ENCODE data around the gene ZNF768. TPM values are rescaled to one million over a fixed set of nuclear protein-coding genes. Genes with fewer than 3 reads are reported as not detected.
A peak's percentile ranks its signal among the peaks of the same experiment; 100 is the strongest.

The ZNF768 gene
- total and polyA plus RNA-seq, 2 of the 13 experiments (the other 11 are each of a cell fraction or from before 2014, with no cell fraction given): 26.7 to 34.4 TPM

GRCh38 chr16:30521873-30522641 lies 4.3 kb downstream of the ZNF768 start (continued):
- TF ChIP-seq ZNF574 (CRISPR knock-in tag; IDR thresholded peaks at IDR 0.05): peak; percentile 76
- TF ChIP-seq POGZ (CRISPR knock-in tag; IDR thresholded peaks at IDR 0.05): 0 out of 2 replicates have a peak, but pooled peaks have one; percentile 43
- TF ChIP-seq, protein P1, sequence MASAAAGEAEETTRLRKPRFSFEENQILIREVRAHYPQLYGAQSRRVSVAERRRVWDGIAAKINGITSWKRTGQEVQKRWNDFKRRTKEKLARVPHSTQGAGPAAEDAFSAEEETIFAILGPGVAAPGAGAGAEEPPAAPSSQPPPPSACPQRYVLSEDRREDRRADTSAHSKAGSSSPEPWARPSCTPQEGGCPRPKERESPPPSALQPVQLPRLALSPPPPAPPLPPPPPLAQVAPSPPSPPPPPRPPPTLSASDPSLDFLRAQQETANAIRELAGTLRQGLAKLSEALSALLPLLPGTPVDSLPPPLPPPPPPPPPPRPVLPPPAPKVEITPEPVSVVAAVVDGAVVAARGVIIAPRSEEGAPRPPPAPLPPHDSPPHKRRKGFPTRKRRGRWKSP (CRISPR knock-in tag; IDR thresholded peaks at IDR 0.05): peak; percentile 81; the same call in 1 of the 2 replicates
- peak; percentile 76 for TF ChIP-seq MAX (IDR thresholded peaks at IDR 0.05)
- peak; percentile 73; the same call in 1 of the 2 replicates for TF ChIP-seq NR0B2 (CRISPR knock-in tag; IDR thresholded peaks at IDR 0.05)
- TF ChIP-seq SMYD3 (CRISPR knock-in tag; IDR thresholded peaks at IDR 0.05): 0 out of 2 replicates have a peak, but pooled peaks have one; percentile 63
- peak; percentile 78; the same call in 1 of the 2 replicates for TF ChIP-seq ZNF205 (CRISPR knock-in tag; IDR thresholded peaks at IDR 0.05)
- TF ChIP-seq NFKBIZ (CRISPR knock-in tag; IDR thresholded peaks at IDR 0.05): no peak
- TF ChIP-seq MATR3 (CRISPR knock-in tag; IDR thresholded peaks at IDR 0.05): no peak
- no peak for TF ChIP-seq TBL1XR1 (IDR thresholded peaks at IDR 0.05; ENCODE audit: borderline replicate concordance, low read length, partially characterized antibody)
- no peak for TF ChIP-seq PPARG (CRISPR knock-in tag; conservative IDR thresholded peaks at IDR 0.05)
- 0 out of 2 replicates have a peak, but pooled peaks have one; percentile 29 for TF ChIP-seq IRF1 (CRISPR knock-in tag; IDR thresholded peaks at IDR 0.05; ENCODE audit: low read depth)
- TF ChIP-seq, protein P2, sequence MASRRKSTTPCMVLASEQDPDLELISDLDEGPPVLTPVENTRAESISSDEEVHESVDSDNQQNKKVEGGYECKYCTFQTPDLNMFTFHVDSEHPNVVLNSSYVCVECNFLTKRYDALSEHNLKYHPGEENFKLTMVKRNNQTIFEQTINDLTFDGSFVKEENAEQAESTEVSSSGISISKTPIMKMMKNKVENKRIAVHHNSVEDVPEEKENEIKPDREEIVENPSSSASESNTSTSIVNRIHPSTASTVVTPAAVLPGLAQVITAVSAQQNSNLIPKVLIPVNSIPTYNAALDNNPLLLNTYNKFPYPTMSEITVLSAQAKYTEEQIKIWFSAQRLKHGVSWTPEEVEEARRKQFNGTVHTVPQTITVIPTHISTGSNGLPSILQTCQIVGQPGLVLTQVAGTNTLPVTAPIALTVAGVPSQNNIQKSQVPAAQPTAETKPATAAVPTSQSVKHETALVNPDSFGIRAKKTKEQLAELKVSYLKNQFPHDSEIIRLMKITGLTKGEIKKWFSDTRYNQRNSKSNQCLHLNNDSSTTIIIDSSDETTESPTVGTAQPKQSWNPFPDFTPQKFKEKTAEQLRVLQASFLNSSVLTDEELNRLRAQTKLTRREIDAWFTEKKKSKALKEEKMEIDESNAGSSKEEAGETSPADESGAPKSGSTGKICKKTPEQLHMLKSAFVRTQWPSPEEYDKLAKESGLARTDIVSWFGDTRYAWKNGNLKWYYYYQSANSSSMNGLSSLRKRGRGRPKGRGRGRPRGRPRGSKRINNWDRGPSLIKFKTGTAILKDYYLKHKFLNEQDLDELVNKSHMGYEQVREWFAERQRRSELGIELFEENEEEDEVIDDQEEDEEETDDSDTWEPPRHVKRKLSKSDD (CRISPR knock-in tag; IDR thresholded peaks at IDR 0.05; ENCODE audit: low read depth): peak; percentile 91
- no peak for TF ChIP-seq ZNF674 (CRISPR knock-in tag; IDR thresholded peaks at IDR 0.05; ENCODE audit: low read depth)
- TF ChIP-seq ATF5 (CRISPR knock-in tag; IDR thresholded peaks at IDR 0.05; ENCODE audit: low read depth): 0 out of 2 replicates have a peak, but pooled peaks have one; percentile 61

Data from HepG2 (cell line).